Activated B cell treated with CpG ODN at 0.5 μM for 24 hours (primary cell): ENCODE measurements around the gene ZNF689. TPM values are rescaled to one million over a fixed set of nuclear protein-coding genes. Genes with fewer than 3 reads are reported as not detected.

Experiments used
- ATAC-seq: fragments of 200-7000 bp; cut with Tn5 transposase; one replicate; pipeline ENCODE4 v1.10.0; 2021; ENCODE audit warnings: low read depth, mild to moderate bottlenecking, moderate library complexity
- CTCF ChIA-PET: fragments of 350-600 bp; sonication (Branson Sonifier 250); formaldehyde crosslinking; loops from one replicate; lab custom pipeline; 2021; ENCODE audit warnings: antibody characterized with exemption; lab: Charles Lee
- POLR2A ChIA-PET: fragments of 350-600 bp; sonication (Branson Sonifier 250); formaldehyde crosslinking; loops from one replicate; lab custom pipeline; 2021; ENCODE audit warnings: antibody characterized with exemption; lab: Charles Lee
- DNase-seq: peaks from one replicate; pipeline ENCODE4 v3.0.0; 2022
- H3K27ac Mint-ChIP-seq: one replicate; pipeline ENCODE4 v1.8.0; 2020; ENCODE audit warnings: mixed read lengths
- H3K27me3 Mint-ChIP-seq: one replicate; pipeline ENCODE4 v1.8.0; 2021; ENCODE audit warnings: mixed read lengths
- H3K36me3 Mint-ChIP-seq: one replicate; pipeline ENCODE4 v1.8.0; 2021; ENCODE audit warnings: low read depth, mixed read lengths
- H3K4me1 Mint-ChIP-seq: one replicate; pipeline ENCODE4 v1.8.0; 2021; ENCODE audit warnings: mixed read lengths
- H3K4me3 Mint-ChIP-seq: one replicate; pipeline ENCODE4 v1.8.0; 2020; ENCODE audit warnings: mild to moderate bottlenecking, mixed read lengths
- H3K9me3 Mint-ChIP-seq: one replicate; pipeline ENCODE4 v1.8.0; 2020; ENCODE audit warnings: mixed read lengths
- CTCF ChIP-seq: fragments of 200-600 bp; IDR thresholded peaks from one replicate; pipeline ENCODE4 v1.8.0; 2022; ENCODE audit warnings: antibody characterized with exemption, mild to moderate bottlenecking
- intact Hi-C: fragments of 100-400 bp; cut with micrococcal nuclease; formaldehyde crosslinking; loops from one replicate; pipeline ENCODE4 v1.15.1; 2024
- total RNA-seq: library from RNA; stranded (reverse); gene quantifications from 2 replicates; pipeline ENCODE4 v1.2.3, GENCODE V29; 2022

Gene ZNF689
- total RNA-seq, 1 donor from 2014 or later, result 10.1 TPM

- ChIA-PET CTCF (no interaction called here), POLR2A (interaction anchor here (0.6 kb wide), 1 partner anchor 107 kb away, joined by 5 read pairs; no protein-coding TSS in a partner anchor)
- DNase-seq, result no peak
- no peak overlapping the region for H3K27ac Mint-ChIP-seq
- ATAC-seq, result no peak
- H3K9me3 Mint-ChIP-seq, result no peaks in the 10 kb centered on the region
- H3K27me3 Mint-ChIP-seq, result peaks cover 3% of the 10 kb centered on the region
- no peaks in the 10 kb centered on the region for H3K36me3 Mint-ChIP-seq
- H3K4me3 Mint-ChIP-seq, result no peak overlapping the region
- TF ChIP-seq CTCF, result no peak
- intact Hi-C loops, result no loop called here
- H3K4me1 Mint-ChIP-seq, result no peaks in the 10 kb centered on the region
Measured at GRCh38 chr16:30621765-30622164, 11.6 kb upstream of the ZNF689 start.

- intact Hi-C loops, result no loop called here
- H3K36me3 Mint-ChIP-seq, result no peaks in the 10 kb centered on the region
- ATAC-seq (no peak), DNase-seq (no peak)
- H3K9me3 Mint-ChIP-seq, result no peaks in the 10 kb centered on the region
- TF ChIP-seq CTCF, result no peak
- CTCF ChIA-PET, result interaction anchor here (1.6 kb wide), 1 partner anchor 9 kb away, joined by 6 read pairs; no protein-coding TSS in a partner anchor
- POLR2A ChIA-PET, result interaction anchor here (0.5 to 0.6 kb wide), 3 partner anchors 14 to 74 kb away, joined by 3 to 9 read pairs (median 4); no protein-coding TSS in a partner anchor
- no peak overlapping the region for H3K4me3 Mint-ChIP-seq
- no peak overlapping the region for H3K27ac Mint-ChIP-seq
- H3K4me1 Mint-ChIP-seq, result no peaks in the 10 kb centered on the region
- peaks cover 3% of the 10 kb centered on the region for H3K27me3 Mint-ChIP-seq
Measured at GRCh38 chr16:30620169-30620568, 10.0 kb upstream of the ZNF689 start.

GRCh38 chr16:30619638-30620037 is 9.4 kb upstream of the ZNF689 start:
- TF ChIP-seq CTCF, result no peak
- H3K27ac Mint-ChIP-seq, result no peak overlapping the region
- ChIA-PET CTCF (interaction anchor here (1.6 kb wide), 1 partner anchor 9 kb away, joined by 6 read pairs; no protein-coding TSS in a partner anchor), POLR2A (interaction anchor here (0.6 to 1.0 kb wide), 3 partner anchors 10 to 35 kb away, joined by 3 read pairs; no protein-coding TSS in a partner anchor)
- no peak overlapping the region for H3K4me3 Mint-ChIP-seq
- no peaks in the 10 kb centered on the region for H3K9me3 Mint-ChIP-seq
- H3K27me3 Mint-ChIP-seq, result peaks cover 3% of the 10 kb centered on the region
- intact Hi-C loops, result no loop called here
- DNase-seq (no peak), ATAC-seq (no peak)
- H3K36me3 Mint-ChIP-seq, result no peaks in the 10 kb centered on the region
- no peaks in the 10 kb centered on the region for H3K4me1 Mint-ChIP-seq

DNA sequence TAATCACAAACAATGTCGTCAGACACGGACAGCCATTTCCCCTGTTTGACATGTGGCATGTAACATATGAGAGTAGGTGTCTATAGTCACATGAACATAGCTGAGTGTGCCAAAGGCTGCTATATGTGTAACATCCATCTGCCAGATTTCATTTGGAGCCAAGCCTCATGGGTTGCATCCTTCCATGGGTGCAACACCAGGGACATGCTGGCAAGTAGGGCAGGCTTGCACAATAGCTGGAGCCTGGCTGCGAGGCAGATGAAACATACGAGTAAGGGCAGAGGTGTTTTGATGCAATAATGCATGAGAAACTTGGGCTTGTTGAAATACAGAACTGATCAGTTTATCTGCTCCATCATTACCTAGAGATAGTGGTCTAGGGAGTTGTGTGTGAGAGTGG is 9.0 kb upstream of the ZNF689 start:
- no peak overlapping the region for H3K27ac Mint-ChIP-seq
- H3K4me3 Mint-ChIP-seq, result no peak overlapping the region
- ChIA-PET POLR2A (interaction anchor here (0.7 to 1.0 kb wide), 2 partner anchors 10 to 35 kb away, joined by 3 read pairs; no protein-coding TSS in a partner anchor), CTCF (interaction anchor here (1.6 kb wide), 1 partner anchor 9 kb away, joined by 6 read pairs; no protein-coding TSS in a partner anchor)
- H3K9me3 Mint-ChIP-seq, result no peaks in the 10 kb centered on the region
- ATAC-seq, result no peak
- TF ChIP-seq CTCF, result no peak
- no peak for DNase-seq
- intact Hi-C loops, result no loop called here
- no peaks in the 10 kb centered on the region for H3K36me3 Mint-ChIP-seq
- peaks cover under 1% of the 10 kb centered on the region for H3K4me1 Mint-ChIP-seq
- peaks cover 3% of the 10 kb centered on the region for H3K27me3 Mint-ChIP-seq

DNA sequence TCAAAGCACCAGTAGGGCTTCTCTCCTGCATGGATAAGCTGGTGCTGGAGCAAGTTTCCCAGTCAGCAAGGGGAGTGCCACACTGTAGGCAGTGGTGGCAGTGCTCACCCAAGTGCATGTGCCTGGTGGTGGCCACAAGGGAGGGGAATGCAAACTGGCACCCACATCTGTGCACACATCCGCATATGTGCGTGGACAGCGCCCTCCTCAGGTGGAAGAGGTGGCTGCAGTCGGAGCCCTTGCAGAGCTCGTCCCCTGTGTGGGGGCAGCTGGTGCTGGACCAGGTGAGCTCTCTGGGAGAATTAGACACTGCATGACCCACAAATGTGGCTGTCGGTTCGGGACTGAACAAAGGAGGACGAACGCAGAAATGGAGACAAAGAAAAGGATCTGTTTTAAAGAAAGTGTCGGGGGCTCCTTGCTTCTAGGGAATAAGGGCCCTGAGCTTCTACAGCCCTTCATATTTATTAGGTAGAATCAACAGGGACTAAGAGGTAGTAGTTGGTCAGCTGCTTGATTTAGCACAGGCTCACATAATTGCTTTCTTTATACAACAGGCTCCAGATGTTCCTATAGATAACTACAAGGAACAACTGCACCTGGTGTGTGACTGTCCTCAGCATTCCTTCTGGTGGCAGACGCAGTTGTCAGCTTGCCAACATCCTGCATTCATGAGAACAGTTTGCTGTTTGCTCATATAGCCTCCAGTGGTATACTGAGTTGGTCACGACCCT is 5.3 kb upstream of the ZNF689 start:
- peak; percentile 44 for DNase-seq
- ATAC-seq, result peak; percentile 85
- Mint-ChIP-seq H3K36me3 (no peaks in the 10 kb centered on the region), H3K4me1 (peaks cover 8% of the 10 kb centered on the region), H3K27ac (no peak overlapping the region), H3K4me3 (no peak overlapping the region), H3K27me3 (no peaks in the 10 kb centered on the region), H3K9me3 (no peaks in the 10 kb centered on the region)
- no peak for TF ChIP-seq CTCF
- ChIA-PET POLR2A (interaction anchor here (0.8 kb wide), 1 partner anchor 43 kb away, joined by 4 read pairs; the partner anchor contains the start of gene FBRS), CTCF (interaction anchor here (0.5 to 1.6 kb wide), 8 partner anchors 9 to 220 kb away, joined by 3 to 6 read pairs (median 4); partner anchors contain the start of genes DCTPP1 and ZNF48)
- intact Hi-C loops, result loop anchor here (1.0 kb wide), 1 partner anchor 185 kb away; the partner anchor contains the start of gene DCTPP1
